Endothelial cell of umbilical vein (primary cell): ENCODE results near the gene GPRC5D.

Experiments
- CTCF ChIP-seq, 2 donors: IDR thresholded peaks; 1 replicate in 1 of 2; 2 replicates in 1 of 2; pipeline ENCODE4 v1.5.1; 2011; ENCODE audit warnings: low read length in 2 of 2, mild to moderate bottlenecking in 2 of 2, moderate library complexity in 2 of 2, control low read depth in 1 of 2, inconsistent platforms in 1 of 2, low read depth in 1 of 2; ENCODE audit not compliant: insufficient read depth in 1 of 2; ENCODE audit errors: extremely low read depth in 1 of 2
- POLR2AphosphoS5 ChIP-seq: IDR thresholded peaks from 2 replicates; pipeline ENCODE4 v1.6.1; 2012; ENCODE audit warnings: low read depth, mild to moderate bottlenecking, control low read depth, low read length, moderate library complexity; ENCODE audit not compliant: insufficient read depth

- TF ChIP-seq CTCF (IDR thresholded peaks at IDR 0.05; ENCODE audit: extremely low read depth in 1 of 2, insufficient read depth in 1 of 2, low read depth in 1 of 2, low read length in 2 of 2) (no peak), POLR2AphosphoS5 (peak; percentile 5)
Measured at GRCh38 chr12:12912711-12913110, 39.3 kb downstream of the GPRC5D start.
